Measurements from ENCODE around the gene GLIPR1L1.

GLIPR1L1 gene

GRCh38 chr12:75350413-75350812 is 15.9 kb downstream of the GLIPR1L1 start:
- no peak overlapping the region for H3K27ac ChIP-seq (ENCODE audit: low read length)
- H3K9me3 ChIP-seq (ENCODE audit: control insufficient read depth in 2 of 2, low read length in 2 of 2): no peaks in the 10 kb centered on the region
- no peaks in the 10 kb centered on the region for H3K4me1 ChIP-seq (ENCODE audit: control insufficient read depth, insufficient read depth, low read length)
- H3K27me3 ChIP-seq (ENCODE audit: control insufficient read depth in 1 of 2, insufficient read depth in 2 of 2, low read length in 2 of 2): no peaks in the 10 kb centered on the region
- no peak overlapping the region for H3K9ac ChIP-seq (ENCODE audit: low read length in 2 of 2)
- H3K36me3 ChIP-seq (ENCODE audit: control insufficient read depth in 2 of 2, insufficient read depth in 2 of 2, low read length in 2 of 2): no peaks in the 10 kb centered on the region
- H3K4me3 ChIP-seq (ENCODE audit: low read length in 2 of 2): no peak overlapping the region

GRCh38 chr12:75354011-75354410 is 19.5 kb downstream of the GLIPR1L1 start:
- Histone ChIP-seq H3K4me1 (ENCODE audit: control insufficient read depth, insufficient read depth, low read length) (no peaks in the 10 kb centered on the region), H3K27ac (ENCODE audit: low read length) (no peak overlapping the region), H3K4me3 (ENCODE audit: low read length in 2 of 2) (no peak overlapping the region), H3K27me3 (ENCODE audit: control insufficient read depth in 1 of 2, insufficient read depth in 2 of 2, low read length in 2 of 2) (no peaks in the 10 kb centered on the region), H3K9me3 (ENCODE audit: control insufficient read depth in 2 of 2, low read length in 2 of 2) (no peaks in the 10 kb centered on the region), H3K36me3 (ENCODE audit: control insufficient read depth in 2 of 2, insufficient read depth in 2 of 2, low read length in 2 of 2) (no peaks in the 10 kb centered on the region), H3K9ac (ENCODE audit: low read length in 2 of 2) (no peak overlapping the region)

- H3K36me3 ChIP-seq (ENCODE audit: control insufficient read depth in 2 of 2, insufficient read depth in 2 of 2, low read length in 2 of 2): no peaks in the 10 kb centered on the region
- no peak overlapping the region for H3K9ac ChIP-seq (ENCODE audit: low read length in 2 of 2)
- H3K27ac ChIP-seq (ENCODE audit: low read length): no peak overlapping the region
- no peaks in the 10 kb centered on the region for H3K9me3 ChIP-seq (ENCODE audit: control insufficient read depth in 2 of 2, low read length in 2 of 2)
- no peaks in the 10 kb centered on the region for H3K4me1 ChIP-seq (ENCODE audit: control insufficient read depth, insufficient read depth, low read length)
- no peaks in the 10 kb centered on the region for H3K27me3 ChIP-seq (ENCODE audit: control insufficient read depth in 1 of 2, insufficient read depth in 2 of 2, low read length in 2 of 2)
- no peak overlapping the region for H3K4me3 ChIP-seq (ENCODE audit: low read length in 2 of 2)
These were observed 26.4 kb downstream of the GLIPR1L1 start for GRCh38 chr12:75360920-75361319.

- H3K9ac ChIP-seq (ENCODE audit: low read length in 2 of 2): no peak overlapping the region
- H3K27ac ChIP-seq (ENCODE audit: low read length): no peak overlapping the region
- no peaks in the 10 kb centered on the region for H3K4me1 ChIP-seq (ENCODE audit: control insufficient read depth, insufficient read depth, low read length)
- H3K27me3 ChIP-seq (ENCODE audit: control insufficient read depth in 1 of 2, insufficient read depth in 2 of 2, low read length in 2 of 2): no peaks in the 10 kb centered on the region
- H3K4me3 ChIP-seq (ENCODE audit: low read length in 2 of 2): no peak overlapping the region
- H3K9me3 ChIP-seq (ENCODE audit: control insufficient read depth in 2 of 2, low read length in 2 of 2): no peaks in the 10 kb centered on the region
- H3K36me3 ChIP-seq (ENCODE audit: control insufficient read depth in 2 of 2, insufficient read depth in 2 of 2, low read length in 2 of 2): no peaks in the 10 kb centered on the region
These were observed 26.9 kb downstream of the GLIPR1L1 start for GRCh38 chr12:75361408-75361807.

GRCh38 chr12:75364919-75365318 is 30.4 kb downstream of the GLIPR1L1 start:
- no peak overlapping the region for H3K9ac ChIP-seq (ENCODE audit: low read length in 2 of 2)
- no peaks in the 10 kb centered on the region for H3K4me1 ChIP-seq (ENCODE audit: control insufficient read depth, insufficient read depth, low read length)
- no peaks in the 10 kb centered on the region for H3K36me3 ChIP-seq (ENCODE audit: control insufficient read depth in 2 of 2, insufficient read depth in 2 of 2, low read length in 2 of 2)
- no peak overlapping the region for H3K27ac ChIP-seq (ENCODE audit: low read length)
- H3K27me3 ChIP-seq (ENCODE audit: control insufficient read depth in 1 of 2, insufficient read depth in 2 of 2, low read length in 2 of 2): no peaks in the 10 kb centered on the region
- H3K9me3 ChIP-seq (ENCODE audit: control insufficient read depth in 2 of 2, low read length in 2 of 2): no peaks in the 10 kb centered on the region
- no peak overlapping the region for H3K4me3 ChIP-seq (ENCODE audit: low read length in 2 of 2)

GRCh38 chr12:75366629-75367028 is 32.2 kb downstream of the GLIPR1L1 start:
- H3K36me3 ChIP-seq (ENCODE audit: control insufficient read depth in 2 of 2, insufficient read depth in 2 of 2, low read length in 2 of 2): no peaks in the 10 kb centered on the region
- H3K27ac ChIP-seq (ENCODE audit: low read length): no peak overlapping the region
- H3K9ac ChIP-seq (ENCODE audit: low read length in 2 of 2): no peak overlapping the region
- no peaks in the 10 kb centered on the region for H3K4me1 ChIP-seq (ENCODE audit: control insufficient read depth, insufficient read depth, low read length)
- H3K27me3 ChIP-seq (ENCODE audit: control insufficient read depth in 1 of 2, insufficient read depth in 2 of 2, low read length in 2 of 2): no peaks in the 10 kb centered on the region
- no peaks in the 10 kb centered on the region for H3K9me3 ChIP-seq (ENCODE audit: control insufficient read depth in 2 of 2, low read length in 2 of 2)
- H3K4me3 ChIP-seq (ENCODE audit: low read length in 2 of 2): no peak overlapping the region

- H3K27ac ChIP-seq (ENCODE audit: low read length): no peak overlapping the region
- no peaks in the 10 kb centered on the region for H3K9me3 ChIP-seq (ENCODE audit: control insufficient read depth in 2 of 2, low read length in 2 of 2)
- no peaks in the 10 kb centered on the region for H3K36me3 ChIP-seq (ENCODE audit: control insufficient read depth in 2 of 2, insufficient read depth in 2 of 2, low read length in 2 of 2)
- H3K4me1 ChIP-seq (ENCODE audit: control insufficient read depth, insufficient read depth, low read length): no peaks in the 10 kb centered on the region
- no peak overlapping the region for H3K9ac ChIP-seq (ENCODE audit: low read length in 2 of 2)
- no peak overlapping the region for H3K4me3 ChIP-seq (ENCODE audit: low read length in 2 of 2)
- H3K27me3 ChIP-seq (ENCODE audit: control insufficient read depth in 1 of 2, insufficient read depth in 2 of 2, low read length in 2 of 2): no peaks in the 10 kb centered on the region
These were observed 40.5 kb downstream of the GLIPR1L1 start for GRCh38 chr12:75374971-75375370.

GRCh38 chr12:75378354-75378753 is 43.9 kb downstream of the GLIPR1L1 start:
- Histone ChIP-seq H3K4me3 (ENCODE audit: low read length in 2 of 2) (no peak overlapping the region), H3K27me3 (ENCODE audit: control insufficient read depth in 1 of 2, insufficient read depth in 2 of 2, low read length in 2 of 2) (no peaks in the 10 kb centered on the region), H3K4me1 (ENCODE audit: control insufficient read depth, insufficient read depth, low read length) (no peaks in the 10 kb centered on the region), H3K27ac (ENCODE audit: low read length) (peak overlapping the region; percentile 37), H3K9ac (ENCODE audit: low read length in 2 of 2) (peak overlapping the region in 1 of 2 donors; percentile 36), H3K9me3 (ENCODE audit: control insufficient read depth in 2 of 2, low read length in 2 of 2) (no peaks in the 10 kb centered on the region), H3K36me3 (ENCODE audit: control insufficient read depth in 2 of 2, insufficient read depth in 2 of 2, low read length in 2 of 2) (no peaks in the 10 kb centered on the region)

GRCh38 chr12:75389061-75389460 is 54.6 kb downstream of the GLIPR1L1 start:
- Histone ChIP-seq H3K9me3 (ENCODE audit: control insufficient read depth in 2 of 2, low read length in 2 of 2) (no peaks in the 10 kb centered on the region), H3K9ac (ENCODE audit: low read length in 2 of 2) (peak overlapping the region in 1 of 2 donors; percentile 43), H3K27ac (ENCODE audit: low read length) (no peak overlapping the region), H3K27me3 (ENCODE audit: control insufficient read depth in 1 of 2, insufficient read depth in 2 of 2, low read length in 2 of 2) (no peaks in the 10 kb centered on the region), H3K36me3 (ENCODE audit: control insufficient read depth in 2 of 2, insufficient read depth in 2 of 2, low read length in 2 of 2) (no peaks in the 10 kb centered on the region), H3K4me1 (ENCODE audit: control insufficient read depth, insufficient read depth, low read length) (no peaks in the 10 kb centered on the region), H3K4me3 (ENCODE audit: low read length in 2 of 2) (peak overlapping the region in 1 of 2 donors; percentile 96)

GRCh38 chr12:75389706-75390105 is 55.2 kb downstream of the GLIPR1L1 start:
- Histone ChIP-seq H3K9me3 (ENCODE audit: control insufficient read depth in 2 of 2, low read length in 2 of 2) (no peaks in the 10 kb centered on the region), H3K4me3 (ENCODE audit: low read length in 2 of 2) (peak overlapping the region; percentile 84 to 96), H3K4me1 (ENCODE audit: control insufficient read depth, insufficient read depth, low read length) (no peaks in the 10 kb centered on the region), H3K27ac (ENCODE audit: low read length) (no peak overlapping the region), H3K27me3 (ENCODE audit: control insufficient read depth in 1 of 2, insufficient read depth in 2 of 2, low read length in 2 of 2) (no peaks in the 10 kb centered on the region), H3K36me3 (ENCODE audit: control insufficient read depth in 2 of 2, insufficient read depth in 2 of 2, low read length in 2 of 2) (no peaks in the 10 kb centered on the region), H3K9ac (ENCODE audit: low read length in 2 of 2) (peak overlapping the region in 1 of 2 donors; percentile 98)

GRCh38 chr12:75390156-75390898 is 55.9 kb downstream of the GLIPR1L1 start:
- Histone ChIP-seq H3K9me3 (ENCODE audit: control insufficient read depth in 2 of 2, low read length in 2 of 2) (no peaks in the 10 kb centered on the region), H3K4me3 (ENCODE audit: low read length in 2 of 2) (peak overlapping the region; percentile 84 to 96), H3K27ac (ENCODE audit: low read length) (peak overlapping the region; percentile 89), H3K36me3 (ENCODE audit: control insufficient read depth in 2 of 2, insufficient read depth in 2 of 2, low read length in 2 of 2) (no peaks in the 10 kb centered on the region), H3K9ac (ENCODE audit: low read length in 2 of 2) (peak overlapping the region; percentile 93 to 98), H3K4me1 (ENCODE audit: control insufficient read depth, insufficient read depth, low read length) (no peaks in the 10 kb centered on the region), H3K27me3 (ENCODE audit: control insufficient read depth in 1 of 2, insufficient read depth in 2 of 2, low read length in 2 of 2) (no peaks in the 10 kb centered on the region)

Data from stomach smooth muscle (tissue), 2 donors.